ENCODE results near the gene ABHD15. TPM values are rescaled to one million over a fixed set of nuclear protein-coding genes. Genes with fewer than 3 reads are reported as not detected.

ABHD15 gene
- total and polyA plus RNA-seq, 8 donors: 3.9 to 10.6 (median 6.5) TPM

- no peaks in the 10 kb centered on the region for H3K4me1 ChIP-seq
- DNase-seq (no peak), ATAC-seq (no peak), FAIRE-seq (no peak)
- intact Hi-C loops (cut with DNase I): no loop called here
- H3K9me3 ChIP-seq: no peaks in the 10 kb centered on the region
- H3K27ac ChIP-seq: no peak overlapping the region
- no peaks in the 10 kb centered on the region for H3K27me3 ChIP-seq
- no peak overlapping the region for H3K4me3 ChIP-seq
- H3K36me3 ChIP-seq: peaks cover 0 to 24% (median 4%) of the 10 kb centered on the region in 3 donors
- TF ChIP-seq CTCF (IDR thresholded peaks at IDR 0.05): no peak
- 91 to 93% methylated on average over 3 of the region's 3 CpGs for WGBS, 2 donors
These were observed 40.5 kb downstream of the ABHD15 start for GRCh38 chr17:29526322-29526721.

GRCh38 chr17:29524692-29525091 is 42.1 kb downstream of the ABHD15 start:
- Histone ChIP-seq H3K4me3 (no peak overlapping the region), H3K36me3 (peaks cover 0 to 23% (median 4%) of the 10 kb centered on the region in 3 donors), H3K9me3 (no peaks in the 10 kb centered on the region), H3K4me1 (no peaks in the 10 kb centered on the region), H3K27me3 (no peaks in the 10 kb centered on the region), H3K27ac (no peak overlapping the region)
- DNase-seq (no peak), FAIRE-seq (no peak), ATAC-seq (no peak)
- TF ChIP-seq CTCF (IDR thresholded peaks at IDR 0.05): no peak
- intact Hi-C loops (cut with DNase I): no loop called here
- WGBS, 2 donors: 94% methylated on average over 3 of the region's 3 CpGs

- 97 to 98% methylated on average over 1 of the region's 1 CpG for WGBS, 2 donors
- no peaks in the 10 kb centered on the region for H3K27me3 ChIP-seq
- no peak for FAIRE-seq
- no peak for ATAC-seq
- no peak overlapping the region for H3K27ac ChIP-seq
- DNase-seq: no peak
- no peaks in the 10 kb centered on the region for H3K9me3 ChIP-seq
- H3K36me3 ChIP-seq: peaks cover 0 to 37% (median 5%) of the 10 kb centered on the region in 3 donors
- intact Hi-C loops (cut with DNase I): no loop called here
- H3K4me3 ChIP-seq: no peak overlapping the region
- no peak for TF ChIP-seq CTCF (IDR thresholded peaks at IDR 0.05)
- H3K4me1 ChIP-seq: no peaks in the 10 kb centered on the region
These were observed 48.5 kb downstream of the ABHD15 start for GRCh38 chr17:29518359-29518758.

- peak in 2 of 4 donors; percentile 35 to 48 for ATAC-seq
- no peaks in the 10 kb centered on the region for H3K27me3 ChIP-seq
- no peak overlapping the region for H3K27ac ChIP-seq
- H3K36me3 ChIP-seq: peaks cover 0 to 38% (median 9%) of the 10 kb centered on the region in 3 donors
- H3K9me3 ChIP-seq: no peaks in the 10 kb centered on the region
- DNase-seq: peak in 1 of 6 donors; percentile 40
- WGBS, 2 donors: 27 to 38% methylated on average over 2 of the region's 2 CpGs
- FAIRE-seq: no peak
- intact Hi-C loops (cut with DNase I): no loop called here
- no peak overlapping the region for H3K4me3 ChIP-seq
- TF ChIP-seq CTCF (IDR thresholded peaks at IDR 0.05): no peak
- H3K4me1 ChIP-seq: no peaks in the 10 kb centered on the region
These were observed 52.0 kb downstream of the ABHD15 start for GRCh38 chr17:29514792-29515191.

- Histone ChIP-seq H3K36me3 (peaks cover 0 to 14% (median 4%) of the 10 kb centered on the region in 3 donors), H3K27me3 (no peaks in the 10 kb centered on the region), H3K4me1 (no peaks in the 10 kb centered on the region), H3K9me3 (no peaks in the 10 kb centered on the region), H3K4me3 (no peak overlapping the region), H3K27ac (no peak overlapping the region)
- DNase-seq (no peak), FAIRE-seq (no peak), ATAC-seq (no peak)
- no peak for TF ChIP-seq CTCF (IDR thresholded peaks at IDR 0.05)
- WGBS, 2 donors: 96 to 98% methylated on average over 6 of the region's 6 CpGs
- intact Hi-C loops (cut with DNase I): no loop called here
These were observed 55.9 kb downstream of the ABHD15 start for GRCh38 chr17:29510953-29511352.

Other genes with a start within 250 kb of the ABHD15 start
- gene TAOK1, start 176.7 kb downstream of the ABHD15 start, total RNA-seq: 10 to 100 TPM; 15.6 to 31.8 (median 18.5) TPM
- gene TAOK1, start 176.7 kb downstream of the ABHD15 start, polyA plus RNA-seq: 1 to 10 TPM; 5.4 to 6.6 TPM
- 10 to 100 TPM; 16.5 to 45.4 (median 21.5) TPM for gene TP53I13, start 1.7 kb upstream of the ABHD15 start, total RNA-seq
- gene TP53I13, start 1.7 kb upstream of the ABHD15 start, polyA plus RNA-seq: 100 to 1,000 TPM; 120 to 176 TPM
- 10 to 100 TPM; 15.1 to 24.1 (median 18.0) TPM for gene GIT1, start 22.6 kb upstream of the ABHD15 start, total RNA-seq
- gene GIT1, start 22.6 kb upstream of the ABHD15 start, polyA plus RNA-seq: 10 to 100 TPM; 26.4 to 27.6 TPM
- gene ANKRD13B, start 26.1 kb upstream of the ABHD15 start, total RNA-seq: 1 to 10 TPM; 1.0 to 5.8 (median 2.8) TPM
- 1 to 10 TPM; 5.0 to 5.8 TPM for gene ANKRD13B, start 26.1 kb upstream of the ABHD15 start, polyA plus RNA-seq
- 1 to 10 TPM in 1 of 6 donors, under 1 TPM in 5; 0.20 to 1.9 (median 0.53) TPM for gene CORO6, start 55.9 kb upstream of the ABHD15 start, total RNA-seq
- 1 to 10 TPM; 3.7 to 4.4 TPM for gene CORO6, start 55.9 kb upstream of the ABHD15 start, polyA plus RNA-seq